H1 (cell line): ENCODE measurements around the gene CFAP65. TPM values are rescaled to one million over a fixed set of nuclear protein-coding genes. Genes with fewer than 3 reads are reported as not detected.

Experiments used
- ASH2L ChIP-seq: fragments of 200-600, 300-600 bp; sonication (generic); IDR thresholded peaks from one replicate; pipeline ENCODE4 v1.7.1; 2017; ENCODE audit warnings: low read length
- CHD2 ChIP-seq: IDR thresholded peaks from 2 replicates; pipeline ENCODE4 v1.6.1; 2012; ENCODE audit warnings: low read length, improper control_type of control experiment
- EP300 ChIP-seq, 2 experiments: IDR thresholded peaks; 1 replicate in 1 of 2; 2 replicates in 1 of 2; pipeline ENCODE4 v1.6.1; 2011 to 2012; ENCODE audit warnings: low read depth in 2 of 2, low read length in 2 of 2, mild to moderate bottlenecking in 2 of 2, borderline replicate concordance in 1 of 2, inconsistent platforms in 1 of 2, moderate library complexity in 1 of 2
- JUND ChIP-seq: IDR thresholded peaks from 2 replicates; pipeline ENCODE4 v1.6.1; 2011; ENCODE audit warnings: mild to moderate bottlenecking, improper control_type of control experiment, low read length
- KDM4A ChIP-seq: IDR thresholded peaks from one replicate; pipeline ENCODE4 v1.7.1; 2012; ENCODE audit warnings: low read depth, mild to moderate bottlenecking, moderate library complexity, low read length, inconsistent platforms; ENCODE audit not compliant: severe bottlenecking
- KDM5A ChIP-seq: fragments of 200-600 bp; IDR thresholded peaks from 2 replicates; pipeline ENCODE4 v1.7.1; 2012; ENCODE audit warnings: mild to moderate bottlenecking, low read length, inconsistent platforms, mixed read lengths
- TAF1 ChIP-seq: IDR thresholded peaks from 2 replicates; pipeline ENCODE4 v1.6.1; 2011; ENCODE audit warnings: mild to moderate bottlenecking, low read depth, low read length
- TAF7 ChIP-seq: optimal IDR thresholded peaks from 2 replicates; pipeline ENCODE3; 2011; ENCODE audit warnings: low read depth, mild to moderate bottlenecking, inconsistent platforms, low read length, moderate library complexity, borderline replicate concordance
- TEAD4 ChIP-seq: IDR thresholded peaks from 2 replicates; pipeline ENCODE4 v1.6.1; 2012; ENCODE audit warnings: low read depth, low read length, inconsistent platforms, mixed read lengths
- YY1 ChIP-seq: IDR thresholded peaks from 2 replicates; pipeline ENCODE4 v1.6.1; 2011; ENCODE audit warnings: low read depth, mild to moderate bottlenecking, low read length
- polyA plus RNA-seq, 7 experiments: library from polyadenylated mRNA; depleted of rRNA in 3 of 7; stranded (reverse) in 5 of 7; unstranded in 2 of 7; fragments of >200 nt in 5 of 7; fragments of 200-250 nt in 2 of 7; gene quantifications; 1 replicate in 5 of 7; 2 replicates in 1 of 7; 4 replicates in 1 of 7; pipeline versions ENCODE4 v1.2.1 to v1.2.3, GENCODE V29; 2011 to 2013; ENCODE audit warnings: missing spikeins in 2 of 7, mixed read lengths in 2 of 7
- total RNA-seq: library from RNA; stranded (reverse); fragmentation: NEBNext Ultra II Directional; extraction: Animal tissue kit (Norgen Biotek cat#: 25700); gene quantifications from 2 replicates; pipeline ENCODE4 v1.2.1, GENCODE V29; 2021
- TF ChIP-seq, protein P1 (sequence below): fragments of 300-600 bp; sonication (generic); IDR thresholded peaks from 2 replicates; pipeline ENCODE4 v1.7.1; 2012; ENCODE audit warnings: low read length, moderate library complexity, mild to moderate bottlenecking, inconsistent platforms; ENCODE audit not compliant: insufficient replicate concordance

Gene CFAP65
- total and polyA plus RNA-seq, 2 of the 8 experiments (the other 6 are each of a cell fraction or from before 2014, with no cell fraction given) = 0.19 to 0.45 TPM

DNA sequence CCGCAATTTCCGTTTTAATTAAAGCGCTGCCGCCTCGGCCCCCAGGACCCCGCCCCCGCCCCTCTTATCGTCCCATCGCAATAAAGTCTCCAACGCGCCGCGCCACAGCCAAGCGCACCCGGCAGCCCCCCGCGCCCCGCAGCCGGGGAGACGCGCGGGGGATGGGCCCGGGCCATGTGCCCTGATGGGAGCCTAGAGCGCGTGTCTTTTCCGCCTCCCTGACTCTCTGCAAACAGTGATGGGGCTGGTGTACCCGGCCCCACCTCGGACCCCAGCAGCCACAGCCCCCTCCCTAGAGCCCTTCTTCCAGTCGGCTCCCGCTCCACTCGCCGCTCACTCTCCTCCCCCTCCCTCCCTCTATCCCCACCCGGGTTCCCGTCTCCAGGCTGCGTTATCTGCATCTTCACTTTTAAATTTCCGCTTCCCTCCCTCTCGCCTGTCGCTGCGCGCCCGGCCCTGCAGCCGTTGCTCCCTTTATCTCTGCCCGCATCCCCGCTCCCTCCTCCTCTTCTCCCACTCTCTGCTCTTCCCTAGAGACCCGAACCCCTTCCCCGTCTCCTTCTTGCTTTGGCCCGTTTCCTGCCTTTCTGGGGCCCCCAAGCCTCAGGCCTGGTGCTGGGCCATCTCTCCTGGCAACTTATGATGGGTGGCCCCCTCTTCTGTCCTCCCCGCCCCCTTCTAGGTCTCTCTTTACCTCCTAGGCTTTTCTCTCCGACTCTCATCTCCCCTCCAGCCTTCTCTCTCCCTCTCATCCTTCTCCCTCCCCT lies 55.8 kb downstream of the CFAP65 start (continued):
- TF ChIP-seq KDM4A = peak; percentile 35
- no peak for TF ChIP-seq KDM5A
- no peak for TF ChIP-seq JUND
- TF ChIP-seq, protein P1, sequence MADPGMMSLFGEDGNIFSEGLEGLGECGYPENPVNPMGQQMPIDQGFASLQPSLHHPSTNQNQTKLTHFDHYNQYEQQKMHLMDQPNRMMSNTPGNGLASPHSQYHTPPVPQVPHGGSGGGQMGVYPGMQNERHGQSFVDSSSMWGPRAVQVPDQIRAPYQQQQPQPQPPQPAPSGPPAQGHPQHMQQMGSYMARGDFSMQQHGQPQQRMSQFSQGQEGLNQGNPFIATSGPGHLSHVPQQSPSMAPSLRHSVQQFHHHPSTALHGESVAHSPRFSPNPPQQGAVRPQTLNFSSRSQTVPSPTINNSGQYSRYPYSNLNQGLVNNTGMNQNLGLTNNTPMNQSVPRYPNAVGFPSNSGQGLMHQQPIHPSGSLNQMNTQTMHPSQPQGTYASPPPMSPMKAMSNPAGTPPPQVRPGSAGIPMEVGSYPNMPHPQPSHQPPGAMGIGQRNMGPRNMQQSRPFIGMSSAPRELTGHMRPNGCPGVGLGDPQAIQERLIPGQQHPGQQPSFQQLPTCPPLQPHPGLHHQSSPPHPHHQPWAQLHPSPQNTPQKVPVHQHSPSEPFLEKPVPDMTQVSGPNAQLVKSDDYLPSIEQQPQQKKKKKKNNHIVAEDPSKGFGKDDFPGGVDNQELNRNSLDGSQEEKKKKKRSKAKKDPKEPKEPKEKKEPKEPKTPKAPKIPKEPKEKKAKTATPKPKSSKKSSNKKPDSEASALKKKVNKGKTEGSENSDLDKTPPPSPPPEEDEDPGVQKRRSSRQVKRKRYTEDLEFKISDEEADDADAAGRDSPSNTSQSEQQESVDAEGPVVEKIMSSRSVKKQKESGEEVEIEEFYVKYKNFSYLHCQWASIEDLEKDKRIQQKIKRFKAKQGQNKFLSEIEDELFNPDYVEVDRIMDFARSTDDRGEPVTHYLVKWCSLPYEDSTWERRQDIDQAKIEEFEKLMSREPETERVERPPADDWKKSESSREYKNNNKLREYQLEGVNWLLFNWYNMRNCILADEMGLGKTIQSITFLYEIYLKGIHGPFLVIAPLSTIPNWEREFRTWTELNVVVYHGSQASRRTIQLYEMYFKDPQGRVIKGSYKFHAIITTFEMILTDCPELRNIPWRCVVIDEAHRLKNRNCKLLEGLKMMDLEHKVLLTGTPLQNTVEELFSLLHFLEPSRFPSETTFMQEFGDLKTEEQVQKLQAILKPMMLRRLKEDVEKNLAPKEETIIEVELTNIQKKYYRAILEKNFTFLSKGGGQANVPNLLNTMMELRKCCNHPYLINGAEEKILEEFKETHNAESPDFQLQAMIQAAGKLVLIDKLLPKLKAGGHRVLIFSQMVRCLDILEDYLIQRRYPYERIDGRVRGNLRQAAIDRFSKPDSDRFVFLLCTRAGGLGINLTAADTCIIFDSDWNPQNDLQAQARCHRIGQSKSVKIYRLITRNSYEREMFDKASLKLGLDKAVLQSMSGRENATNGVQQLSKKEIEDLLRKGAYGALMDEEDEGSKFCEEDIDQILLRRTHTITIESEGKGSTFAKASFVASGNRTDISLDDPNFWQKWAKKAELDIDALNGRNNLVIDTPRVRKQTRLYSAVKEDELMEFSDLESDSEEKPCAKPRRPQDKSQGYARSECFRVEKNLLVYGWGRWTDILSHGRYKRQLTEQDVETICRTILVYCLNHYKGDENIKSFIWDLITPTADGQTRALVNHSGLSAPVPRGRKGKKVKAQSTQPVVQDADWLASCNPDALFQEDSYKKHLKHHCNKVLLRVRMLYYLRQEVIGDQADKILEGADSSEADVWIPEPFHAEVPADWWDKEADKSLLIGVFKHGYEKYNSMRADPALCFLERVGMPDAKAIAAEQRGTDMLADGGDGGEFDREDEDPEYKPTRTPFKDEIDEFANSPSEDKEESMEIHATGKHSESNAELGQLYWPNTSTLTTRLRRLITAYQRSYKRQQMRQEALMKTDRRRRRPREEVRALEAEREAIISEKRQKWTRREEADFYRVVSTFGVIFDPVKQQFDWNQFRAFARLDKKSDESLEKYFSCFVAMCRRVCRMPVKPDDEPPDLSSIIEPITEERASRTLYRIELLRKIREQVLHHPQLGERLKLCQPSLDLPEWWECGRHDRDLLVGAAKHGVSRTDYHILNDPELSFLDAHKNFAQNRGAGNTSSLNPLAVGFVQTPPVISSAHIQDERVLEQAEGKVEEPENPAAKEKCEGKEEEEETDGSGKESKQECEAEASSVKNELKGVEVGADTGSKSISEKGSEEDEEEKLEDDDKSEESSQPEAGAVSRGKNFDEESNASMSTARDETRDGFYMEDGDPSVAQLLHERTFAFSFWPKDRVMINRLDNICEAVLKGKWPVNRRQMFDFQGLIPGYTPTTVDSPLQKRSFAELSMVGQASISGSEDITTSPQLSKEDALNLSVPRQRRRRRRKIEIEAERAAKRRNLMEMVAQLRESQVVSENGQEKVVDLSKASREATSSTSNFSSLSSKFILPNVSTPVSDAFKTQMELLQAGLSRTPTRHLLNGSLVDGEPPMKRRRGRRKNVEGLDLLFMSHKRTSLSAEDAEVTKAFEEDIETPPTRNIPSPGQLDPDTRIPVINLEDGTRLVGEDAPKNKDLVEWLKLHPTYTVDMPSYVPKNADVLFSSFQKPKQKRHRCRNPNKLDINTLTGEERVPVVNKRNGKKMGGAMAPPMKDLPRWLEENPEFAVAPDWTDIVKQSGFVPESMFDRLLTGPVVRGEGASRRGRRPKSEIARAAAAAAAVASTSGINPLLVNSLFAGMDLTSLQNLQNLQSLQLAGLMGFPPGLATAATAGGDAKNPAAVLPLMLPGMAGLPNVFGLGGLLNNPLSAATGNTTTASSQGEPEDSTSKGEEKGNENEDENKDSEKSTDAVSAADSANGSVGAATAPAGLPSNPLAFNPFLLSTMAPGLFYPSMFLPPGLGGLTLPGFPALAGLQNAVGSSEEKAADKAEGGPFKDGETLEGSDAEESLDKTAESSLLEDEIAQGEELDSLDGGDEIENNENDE = no peak
- TF ChIP-seq TAF7 = no peak
- TF ChIP-seq TEAD4 = no peak
- no peak for TF ChIP-seq CHD2
- peak; percentile 36 for TF ChIP-seq ASH2L
- TF ChIP-seq EP300 (IDR thresholded peaks at IDR 0.05; ENCODE audit: borderline replicate concordance in 1 of 2, low read depth in 2 of 2, low read length in 2 of 2) = no peak
- peak; percentile 64; the same call in 1 of the 2 replicates for TF ChIP-seq YY1
- no peak for TF ChIP-seq TAF1
